LHCN-M2 (cell line): Measurements from ENCODE around the gene GAMT. TPM values are rescaled to one million over a fixed set of nuclear protein-coding genes. Genes with fewer than 3 reads are reported as not detected.

ENCODE experiments used
- DNase-seq: peaks from one replicate; pipeline ENCODE4 v3.0.0-alpha.2; 2012; ENCODE audit warnings: low read depth
- polyA plus RNA-seq: library from polyadenylated mRNA; unstranded; fragments of >200 nt; gene quantifications from one replicate; pipeline ENCODE4 v1.2.1, GENCODE V29; 2012; ENCODE audit warnings: missing spikeins
- total RNA-seq: library from RNA; depleted of rRNA; stranded (reverse); fragments of >200 nt; gene quantifications from 2 replicates; pipeline ENCODE4 v1.2.3, GENCODE V29; 2014; rRNA removed

GAMT gene
- total RNA-seq = 100 and 110 TPM in 2 replicates
- polyA plus RNA-seq = 91.4 TPM

GRCh38 chr19:1401138-1401888, at the start of gene GAMT:
GAMT (minus strand) TSS chr19:1401542; CDS start chr19:1401476, 66 bp downstream.
- DNase-seq = peak; percentile 36

GRCh38 chr19:1449467-1450442, 48.4 kb upstream of the GAMT start, which contains the start of gene APC2:
APC2 (plus strand) TSS chr19:1450121; CDS start chr19:1453002, 2,881 bp downstream.
- DNase-seq = no peak

GRCh38 chr19:1447944-1448343, 46.6 kb upstream of the GAMT start:
- no peak for DNase-seq

- no peak for DNase-seq
Measured at GRCh38 chr19:1447504-1447903, 46.2 kb upstream of the GAMT start.

- DNase-seq = no peak
Measured at GRCh38 chr19:1446713-1447481, 45.6 kb upstream of the GAMT start.

- no peak for DNase-seq
Measured at GRCh38 chr19:1445932-1446712, 44.8 kb upstream of the GAMT start.

- peak; percentile 47 for DNase-seq
Measured at GRCh38 chr19:1445185-1445931, 44.0 kb upstream of the GAMT start.

- no peak for DNase-seq
Measured at GRCh38 chr19:1441677-1442438, 40.5 kb upstream of the GAMT start.

- DNase-seq = no peak
Measured at GRCh38 chr19:1441022-1441426, 39.7 kb upstream of the GAMT start.

GRCh38 chr19:1440418-1440801, 39.1 kb upstream of the GAMT start:
- no peak for DNase-seq

GRCh38 chr19:1439525-1440417, 38.4 kb upstream of the GAMT start:
- peak; percentile 50 for DNase-seq

GRCh38 chr19:1438933-1439354, 37.6 kb upstream of the GAMT start:
- no peak for DNase-seq

- peak; percentile 90 for DNase-seq
Measured at GRCh38 chr19:1438035-1438932, 36.9 kb upstream of the GAMT start, which contains the start of gene RPS15. RPS15 (plus strand) TSS chr19:1438396; CDS start chr19:1438426, 30 bp downstream.

GRCh38 chr19:1437609-1438008, 36.3 kb upstream of the GAMT start:
- no peak for DNase-seq

- DNase-seq = no peak
Measured at GRCh38 chr19:1435378-1435989, 34.1 kb upstream of the GAMT start.

- DNase-seq = no peak
Measured at GRCh38 chr19:1434577-1435060, 33.3 kb upstream of the GAMT start.
